ENCODE data around the gene CENPA. TPM values are rescaled to one million over a fixed set of nuclear protein-coding genes. Genes with fewer than 3 reads are reported as not detected.

Gene CENPA
- 54.4 TPM for polyA plus RNA-seq (2013, experiment 1 of 4)
- polyA plus RNA-seq (2013, experiment 2 of 4): 40.0 TPM
- polyA plus RNA-seq (2013, experiment 3 of 4): 44.8 TPM
- 42.5 TPM for polyA plus RNA-seq (2013, experiment 4 of 4)

- Histone ChIP-seq H3K27ac (ENCODE audit: insufficient read depth, low read depth, low read length, poor library complexity, severe bottlenecking) (peak within 1 kb of the TSS; percentile 86), H3K4me1 (ENCODE audit: control insufficient read depth, insufficient read depth, low read length) (peaks cover 8% of the 10 kb centered on the region), H3K36me3 (ENCODE audit: control insufficient read depth, insufficient read depth, low read length) (peaks cover 17% of the 10 kb centered on the region), H3K4me3 (ENCODE audit: insufficient read depth, low read depth, low read length) (peak within 1 kb of the TSS; percentile 73), H3K27me3 (ENCODE audit: control insufficient read depth, insufficient read depth, low read length, poor library complexity, severe bottlenecking) (no peaks in the 10 kb centered on the region), H3K9me3 (ENCODE audit: control insufficient read depth, low read length) (peaks cover under 1% of the 10 kb centered on the region)
- 1 to 2% methylated on average over 55 of the region's 55 CpGs for WGBS, 2 experiments
Observed at GRCh38 chr2:26785431-26786206, at the start of gene CENPA. TSS of gene CENPA (plus strand) at chr2:26786056. CDS start at chr2:26786197, 141 bp downstream.

GRCh38 chr2:26737221-26737620 is 48.6 kb upstream of the CENPA start:
- Histone ChIP-seq H3K4me3 (ENCODE audit: insufficient read depth, low read depth, low read length) (no peak overlapping the region), H3K9me3 (ENCODE audit: control insufficient read depth, low read length) (no peaks in the 10 kb centered on the region), H3K27ac (ENCODE audit: insufficient read depth, low read depth, low read length, poor library complexity, severe bottlenecking) (no peak overlapping the region), H3K27me3 (ENCODE audit: control insufficient read depth, insufficient read depth, low read length, poor library complexity, severe bottlenecking) (no peaks in the 10 kb centered on the region), H3K36me3 (ENCODE audit: control insufficient read depth, insufficient read depth, low read length) (no peaks in the 10 kb centered on the region), H3K4me1 (ENCODE audit: control insufficient read depth, insufficient read depth, low read length) (peaks cover 4% of the 10 kb centered on the region)
- 94% methylated on average over 4 of the region's 4 CpGs for WGBS, 2 experiments

DNA sequence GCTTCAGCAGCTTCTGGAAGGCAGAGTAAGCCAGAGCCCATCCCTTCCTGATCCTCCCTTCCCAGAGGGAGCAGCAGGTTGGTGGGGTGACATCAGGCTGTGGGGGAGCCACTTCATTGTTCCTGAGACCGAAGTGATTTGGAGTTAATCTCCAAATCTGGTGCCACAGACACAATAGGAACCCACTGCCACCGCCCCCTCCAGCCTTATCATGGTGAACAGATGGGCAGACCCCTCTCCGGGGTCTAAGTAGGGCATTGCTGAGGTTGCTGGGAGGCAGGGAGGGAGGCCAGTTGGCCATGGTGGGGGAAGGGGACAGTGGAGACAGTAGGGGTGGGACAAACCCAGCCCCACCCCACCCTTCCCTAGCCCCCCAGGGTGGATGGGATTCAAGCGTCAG is 47.4 kb upstream of the CENPA start:
- Histone ChIP-seq H3K4me3 (ENCODE audit: insufficient read depth, low read depth, low read length) (no peak overlapping the region), H3K36me3 (ENCODE audit: control insufficient read depth, insufficient read depth, low read length) (no peaks in the 10 kb centered on the region), H3K27me3 (ENCODE audit: control insufficient read depth, insufficient read depth, low read length, poor library complexity, severe bottlenecking) (no peaks in the 10 kb centered on the region), H3K9me3 (ENCODE audit: control insufficient read depth, low read length) (no peaks in the 10 kb centered on the region), H3K27ac (ENCODE audit: insufficient read depth, low read depth, low read length, poor library complexity, severe bottlenecking) (no peak overlapping the region), H3K4me1 (ENCODE audit: control insufficient read depth, insufficient read depth, low read length) (peaks cover 4% of the 10 kb centered on the region)
- 84 to 94% methylated on average over 4 of the region's 4 CpGs for WGBS, 2 experiments

DNA sequence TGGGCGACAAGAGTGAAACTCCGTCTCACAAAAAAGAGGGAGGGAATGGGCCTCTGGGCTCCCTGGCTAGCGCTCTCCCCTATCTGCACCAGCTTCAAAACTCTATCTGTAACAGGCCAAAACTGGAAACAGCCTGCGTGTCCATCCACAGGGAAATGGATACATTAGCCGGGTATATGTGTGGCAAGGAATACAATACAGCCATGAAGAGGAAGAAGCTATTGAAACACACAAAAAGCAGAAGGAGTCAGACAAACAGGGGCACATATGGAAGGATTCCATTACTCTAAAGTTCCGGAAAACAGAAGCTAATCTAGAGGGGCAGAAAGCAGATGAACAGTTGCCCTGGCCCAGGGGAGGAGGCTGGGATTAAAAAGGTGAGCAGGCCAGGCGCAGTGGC is 46.3 kb upstream of the CENPA start:
- Histone ChIP-seq H3K4me3 (ENCODE audit: insufficient read depth, low read depth, low read length) (no peak overlapping the region), H3K27me3 (ENCODE audit: control insufficient read depth, insufficient read depth, low read length, poor library complexity, severe bottlenecking) (no peaks in the 10 kb centered on the region), H3K36me3 (ENCODE audit: control insufficient read depth, insufficient read depth, low read length) (no peaks in the 10 kb centered on the region), H3K27ac (ENCODE audit: insufficient read depth, low read depth, low read length, poor library complexity, severe bottlenecking) (no peak overlapping the region), H3K4me1 (ENCODE audit: control insufficient read depth, insufficient read depth, low read length) (peaks cover 4% of the 10 kb centered on the region), H3K9me3 (ENCODE audit: control insufficient read depth, low read length) (no peaks in the 10 kb centered on the region)
- WGBS, 2 experiments: 96 to 97% methylated on average over 7 of the region's 7 CpGs

GRCh38 chr2:26740346-26740745 is 45.5 kb upstream of the CENPA start:
- H3K4me3 ChIP-seq (ENCODE audit: insufficient read depth, low read depth, low read length): no peak overlapping the region
- WGBS, 2 experiments: 92 to 95% methylated on average over 6 of the region's 6 CpGs
- peaks cover 4% of the 10 kb centered on the region for H3K4me1 ChIP-seq (ENCODE audit: control insufficient read depth, insufficient read depth, low read length)

DNA sequence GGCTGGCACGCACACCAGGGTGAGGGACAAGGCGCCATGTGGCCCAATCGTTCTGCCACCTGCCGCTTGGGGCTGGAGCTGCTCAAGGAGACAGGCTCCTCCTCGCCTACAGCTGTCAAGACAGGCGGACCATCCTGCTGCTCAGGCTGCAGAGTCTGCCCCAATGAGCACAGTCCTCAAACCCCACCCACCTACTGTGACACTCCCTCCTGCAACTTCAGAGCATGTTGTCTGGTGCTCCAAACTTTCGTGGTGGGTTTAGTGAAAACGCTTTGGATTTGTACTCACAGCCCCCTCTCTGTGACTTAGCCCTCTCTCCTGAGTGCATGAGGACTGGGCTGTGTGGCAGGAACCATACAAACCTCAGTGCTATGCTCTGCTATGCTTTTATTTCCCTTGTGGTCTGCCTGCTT is 45.0 kb upstream of the CENPA start:
- Histone ChIP-seq H3K4me1 (ENCODE audit: control insufficient read depth, insufficient read depth, low read length) (peaks cover 4% of the 10 kb centered on the region), H3K9me3 (ENCODE audit: control insufficient read depth, low read length) (no peaks in the 10 kb centered on the region), H3K27ac (ENCODE audit: insufficient read depth, low read depth, low read length, poor library complexity, severe bottlenecking) (no peak overlapping the region), H3K27me3 (ENCODE audit: control insufficient read depth, insufficient read depth, low read length, poor library complexity, severe bottlenecking) (no peaks in the 10 kb centered on the region), H3K36me3 (ENCODE audit: control insufficient read depth, insufficient read depth, low read length) (no peaks in the 10 kb centered on the region), H3K4me3 (ENCODE audit: insufficient read depth, low read depth, low read length) (no peak overlapping the region)
- WGBS, 2 experiments: 73 to 79% methylated on average over 8 of the region's 8 CpGs

More at GRCh38 chr2:26740346-26740745, 45.5 kb upstream of the CENPA start:
- H3K9me3 ChIP-seq (ENCODE audit: control insufficient read depth, low read length): no peaks in the 10 kb centered on the region
- H3K36me3 ChIP-seq (ENCODE audit: control insufficient read depth, insufficient read depth, low read length): no peaks in the 10 kb centered on the region
- no peaks in the 10 kb centered on the region for H3K27me3 ChIP-seq (ENCODE audit: control insufficient read depth, insufficient read depth, low read length, poor library complexity, severe bottlenecking)
- no peak overlapping the region for H3K27ac ChIP-seq (ENCODE audit: insufficient read depth, low read depth, low read length, poor library complexity, severe bottlenecking)

- Histone ChIP-seq H3K9me3 (ENCODE audit: control insufficient read depth, low read length) (no peaks in the 10 kb centered on the region), H3K27me3 (ENCODE audit: control insufficient read depth, insufficient read depth, low read length, poor library complexity, severe bottlenecking) (no peaks in the 10 kb centered on the region), H3K27ac (ENCODE audit: insufficient read depth, low read depth, low read length, poor library complexity, severe bottlenecking) (no peak overlapping the region), H3K4me1 (ENCODE audit: control insufficient read depth, insufficient read depth, low read length) (peaks cover 4% of the 10 kb centered on the region), H3K4me3 (ENCODE audit: insufficient read depth, low read depth, low read length) (no peak overlapping the region), H3K36me3 (ENCODE audit: control insufficient read depth, insufficient read depth, low read length) (no peaks in the 10 kb centered on the region)
- 88 to 89% methylated on average over 15 of the region's 15 CpGs for WGBS, 2 experiments
Observed at GRCh38 chr2:26742048-26742770, 43.6 kb upstream of the CENPA start.

- H3K9me3 ChIP-seq (ENCODE audit: control insufficient read depth, low read length): no peaks in the 10 kb centered on the region
- H3K36me3 ChIP-seq (ENCODE audit: control insufficient read depth, insufficient read depth, low read length): no peaks in the 10 kb centered on the region
- H3K27me3 ChIP-seq (ENCODE audit: control insufficient read depth, insufficient read depth, low read length, poor library complexity, severe bottlenecking): no peaks in the 10 kb centered on the region
- H3K27ac ChIP-seq (ENCODE audit: insufficient read depth, low read depth, low read length, poor library complexity, severe bottlenecking): no peak overlapping the region
- WGBS, 2 experiments: 91 to 96% methylated on average over 3 of the region's 3 CpGs
- H3K4me3 ChIP-seq (ENCODE audit: insufficient read depth, low read depth, low read length): no peak overlapping the region
- peaks cover 4% of the 10 kb centered on the region for H3K4me1 ChIP-seq (ENCODE audit: control insufficient read depth, insufficient read depth, low read length)
Observed at GRCh38 chr2:26743852-26744251, 42.0 kb upstream of the CENPA start.

GRCh38 chr2:26744953-26745352 is 40.9 kb upstream of the CENPA start:
- 93 to 95% methylated on average over 3 of the region's 3 CpGs for WGBS, 2 experiments
- no peaks in the 10 kb centered on the region for H3K9me3 ChIP-seq (ENCODE audit: control insufficient read depth, low read length)
- H3K4me3 ChIP-seq (ENCODE audit: insufficient read depth, low read depth, low read length): no peak overlapping the region
- H3K36me3 ChIP-seq (ENCODE audit: control insufficient read depth, insufficient read depth, low read length): no peaks in the 10 kb centered on the region
- peaks cover 4% of the 10 kb centered on the region for H3K4me1 ChIP-seq (ENCODE audit: control insufficient read depth, insufficient read depth, low read length)
- H3K27ac ChIP-seq (ENCODE audit: insufficient read depth, low read depth, low read length, poor library complexity, severe bottlenecking): no peak overlapping the region
- no peaks in the 10 kb centered on the region for H3K27me3 ChIP-seq (ENCODE audit: control insufficient read depth, insufficient read depth, low read length, poor library complexity, severe bottlenecking)

GRCh38 chr2:26745609-26746327 is 40.1 kb upstream of the CENPA start:
- 48% methylated on average over 9 of the region's 9 CpGs for WGBS, 2 experiments
- Histone ChIP-seq H3K27me3 (ENCODE audit: control insufficient read depth, insufficient read depth, low read length, poor library complexity, severe bottlenecking) (no peaks in the 10 kb centered on the region), H3K4me1 (ENCODE audit: control insufficient read depth, insufficient read depth, low read length) (peaks cover 3% of the 10 kb centered on the region), H3K4me3 (ENCODE audit: insufficient read depth, low read depth, low read length) (no peak overlapping the region), H3K36me3 (ENCODE audit: control insufficient read depth, insufficient read depth, low read length) (no peaks in the 10 kb centered on the region), H3K27ac (ENCODE audit: insufficient read depth, low read depth, low read length, poor library complexity, severe bottlenecking) (no peak overlapping the region), H3K9me3 (ENCODE audit: control insufficient read depth, low read length) (no peaks in the 10 kb centered on the region)

Measured in ectodermal cell (in vitro differentiated cells).